HepG2 (cell line): ENCODE results near the gene ZBTB37. TPM values are rescaled to one million over a fixed set of nuclear protein-coding genes. Genes with fewer than 3 reads are reported as not detected.
A peak's percentile ranks its signal among the peaks of the same experiment; 100 is the strongest.

ENCODE experiments used
- FOXP4 ChIP-seq: sonication (generic); formaldehyde crosslinking; IDR thresholded peaks from 2 replicates; pipeline ENCODE4 v1.4.0; 2020; ENCODE audit warnings: missing genetic modification reagents
- HNF4G ChIP-seq, 2 experiments: sonication (generic) in 1 of 2; formaldehyde crosslinking in 1 of 2; IDR thresholded peaks; 2 replicates each; pipeline versions ENCODE4 v1.4.0 to v1.6.1; 2011 to 2020; ENCODE audit warnings: borderline replicate concordance in 2 of 2, low read depth in 2 of 2, mild to moderate bottlenecking in 2 of 2, low read length in 1 of 2, missing genetic modification reagents in 1 of 2, moderate library complexity in 1 of 2
- LCORL ChIP-seq, 2 experiments: fragments of 450-650 bp in 1 of 2; sonication (generic) in 1 of 2; formaldehyde crosslinking in 1 of 2; IDR thresholded peaks; 2 replicates each; pipeline versions ENCODE4 v1.5.0 to v1.6.1; 2017 to 2020; ENCODE audit warnings: antibody characterized with exemption in 1 of 2, missing genetic modification reagents in 1 of 2
- MAFF ChIP-seq: IDR thresholded peaks from 2 replicates; pipeline ENCODE4 v1.6.1; 2011; ENCODE audit warnings: low read depth, low read length, improper control_type of control experiment
- POLR2AphosphoS5 ChIP-seq: IDR thresholded peaks from 2 replicates; pipeline ENCODE4 v1.6.1; 2012; ENCODE audit warnings: low read depth, low read length
- POLR2G ChIP-seq: fragments of 200-400 bp; formaldehyde crosslinking; IDR thresholded peaks from 2 replicates; pipeline ENCODE4 v1.6.1; 2018; ENCODE audit warnings: mild to moderate bottlenecking, low read depth, low read length, moderate library complexity
- TBX3 ChIP-seq: fragments of 450-650 bp; IDR thresholded peaks from 2 replicates; pipeline ENCODE4 v1.6.1; 2017; ENCODE audit warnings: antibody characterized with exemption, mild to moderate bottlenecking, inconsistent platforms, borderline replicate concordance
- ZIK1 ChIP-seq: sonication (generic); formaldehyde crosslinking; IDR thresholded peaks from 2 replicates; pipeline ENCODE4 v1.5.0; 2020; ENCODE audit warnings: mild to moderate bottlenecking, low read depth, missing genetic modification reagents, borderline replicate concordance
- ZNF12 ChIP-seq: sonication (generic); formaldehyde crosslinking; IDR thresholded peaks from 2 replicates; pipeline ENCODE4 v1.5.0; 2020; ENCODE audit warnings: missing genetic modification reagents
- ZNF768 ChIP-seq: sonication (generic); formaldehyde crosslinking; IDR thresholded peaks from 2 replicates; pipeline ENCODE4 v1.4.0; 2020; ENCODE audit warnings: missing genetic modification reagents
- ZNF770 ChIP-seq: sonication (generic); formaldehyde crosslinking; IDR thresholded peaks from 2 replicates; pipeline ENCODE4 v1.5.0; 2020; ENCODE audit warnings: mild to moderate bottlenecking, missing genetic modification reagents
- polyA plus RNA-seq, 8 experiments: library from polyadenylated mRNA; depleted of rRNA in 3 of 8; stranded (reverse) in 7 of 8; unstranded in 1 of 8; fragments of >200 nt; fragmentation: Illumina TruSeq in 4 of 8; extraction: Trizol in 4 of 8; gene quantifications; 2 replicates each; pipeline versions ENCODE4 v1.2.1 to v1.2.3, GENCODE V29; 2011 to 2016; ENCODE audit warnings: low read depth in 4 of 8, missing spikeins in 1 of 8, mixed read lengths in 1 of 8; ENCODE audit not compliant: insufficient read depth in 1 of 8
- total RNA-seq, 5 experiments: library from RNA; depleted of rRNA; stranded (reverse); fragments of >200 nt; fragmentation: Illumina TruSeq; extraction: Trizol; gene quantifications; 2 replicates each; pipeline ENCODE4 v1.2.3, GENCODE V29; 2016; ENCODE audit warnings: low read depth in 1 of 5
- TF ChIP-seq, protein P1 (sequence below): sonication (generic); formaldehyde crosslinking; IDR thresholded peaks from 2 replicates; pipeline ENCODE4 v1.5.0; 2020; ENCODE audit warnings: mild to moderate bottlenecking, missing genetic modification reagents, borderline replicate concordance
- TF ChIP-seq, protein P2 (sequence below): sonication (generic); formaldehyde crosslinking; IDR thresholded peaks from 2 replicates; pipeline ENCODE4 v1.8.1; 2023; ENCODE audit warnings: mild to moderate bottlenecking, missing genetic modification reagents

Gene ZBTB37
- total and polyA plus RNA-seq, 2 of the 13 experiments (the other 11 are each of a cell fraction or from before 2014, with no cell fraction given) = 2.6 to 7.7 TPM

DNA sequence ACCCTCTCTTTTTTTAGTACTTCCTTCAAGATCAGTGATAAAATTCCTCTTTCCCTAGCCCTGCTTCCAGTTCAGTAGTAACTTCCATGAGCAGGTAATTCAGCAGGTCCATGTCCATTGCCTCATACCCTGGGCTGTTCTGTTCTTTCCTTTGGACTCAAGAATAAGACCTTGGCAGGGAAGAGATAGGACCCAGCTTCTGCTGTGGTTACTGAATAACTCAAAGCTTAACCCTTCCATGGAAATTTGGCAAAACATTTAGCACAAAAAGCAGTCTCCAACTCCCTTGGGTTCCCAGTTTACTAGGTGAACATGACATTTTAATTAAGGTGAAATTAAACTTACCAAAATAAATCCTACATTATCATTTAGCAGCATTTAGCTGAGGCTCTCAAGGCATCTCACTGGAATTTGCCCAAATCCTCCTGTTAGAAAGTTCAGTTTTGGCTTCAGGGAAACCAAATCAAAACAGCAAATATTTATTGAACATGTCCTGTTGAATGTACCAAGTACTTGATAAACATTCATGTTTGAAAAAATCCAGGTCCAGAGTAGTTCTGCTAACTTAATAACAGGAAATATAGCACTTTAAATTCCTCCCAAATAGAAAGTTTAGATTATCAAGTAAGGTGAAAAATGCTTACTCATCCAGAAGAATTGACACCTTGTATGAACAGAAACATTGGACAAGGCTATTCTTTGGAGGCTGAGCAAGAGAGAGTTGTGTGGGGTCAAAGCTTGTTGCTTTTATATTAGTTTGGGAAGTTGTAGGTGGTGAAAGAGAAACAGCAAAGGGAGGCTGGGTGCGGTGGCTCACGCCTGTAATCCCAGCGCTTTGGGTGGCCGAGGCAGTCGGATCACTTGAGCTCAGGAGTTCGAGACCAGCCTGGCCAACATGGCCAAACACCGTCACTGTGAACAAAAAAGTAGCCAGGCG lies 57.4 kb downstream of the ZBTB37 start (continued):
- TF ChIP-seq TBX3 = 0 out of 2 replicates have a peak, but pooled peaks have one; percentile 9
- TF ChIP-seq ZNF770 (CRISPR knock-in tag) = peak; percentile 56
- TF ChIP-seq HNF4G (IDR thresholded peaks at IDR 0.05; ENCODE audit: borderline replicate concordance, low read depth, low read length) = 0 out of 2 replicates have a peak, but pooled peaks have one; percentile 26
- TF ChIP-seq HNF4G (CRISPR knock-in tag; IDR thresholded peaks at IDR 0.05; ENCODE audit: borderline replicate concordance, low read depth) = no peak
- TF ChIP-seq LCORL (IDR thresholded peaks at IDR 0.05) = no peak
- peak; percentile 16; the same call in 1 of the 2 replicates for TF ChIP-seq LCORL (CRISPR knock-in tag; IDR thresholded peaks at IDR 0.05)
- TF ChIP-seq, protein P1, sequence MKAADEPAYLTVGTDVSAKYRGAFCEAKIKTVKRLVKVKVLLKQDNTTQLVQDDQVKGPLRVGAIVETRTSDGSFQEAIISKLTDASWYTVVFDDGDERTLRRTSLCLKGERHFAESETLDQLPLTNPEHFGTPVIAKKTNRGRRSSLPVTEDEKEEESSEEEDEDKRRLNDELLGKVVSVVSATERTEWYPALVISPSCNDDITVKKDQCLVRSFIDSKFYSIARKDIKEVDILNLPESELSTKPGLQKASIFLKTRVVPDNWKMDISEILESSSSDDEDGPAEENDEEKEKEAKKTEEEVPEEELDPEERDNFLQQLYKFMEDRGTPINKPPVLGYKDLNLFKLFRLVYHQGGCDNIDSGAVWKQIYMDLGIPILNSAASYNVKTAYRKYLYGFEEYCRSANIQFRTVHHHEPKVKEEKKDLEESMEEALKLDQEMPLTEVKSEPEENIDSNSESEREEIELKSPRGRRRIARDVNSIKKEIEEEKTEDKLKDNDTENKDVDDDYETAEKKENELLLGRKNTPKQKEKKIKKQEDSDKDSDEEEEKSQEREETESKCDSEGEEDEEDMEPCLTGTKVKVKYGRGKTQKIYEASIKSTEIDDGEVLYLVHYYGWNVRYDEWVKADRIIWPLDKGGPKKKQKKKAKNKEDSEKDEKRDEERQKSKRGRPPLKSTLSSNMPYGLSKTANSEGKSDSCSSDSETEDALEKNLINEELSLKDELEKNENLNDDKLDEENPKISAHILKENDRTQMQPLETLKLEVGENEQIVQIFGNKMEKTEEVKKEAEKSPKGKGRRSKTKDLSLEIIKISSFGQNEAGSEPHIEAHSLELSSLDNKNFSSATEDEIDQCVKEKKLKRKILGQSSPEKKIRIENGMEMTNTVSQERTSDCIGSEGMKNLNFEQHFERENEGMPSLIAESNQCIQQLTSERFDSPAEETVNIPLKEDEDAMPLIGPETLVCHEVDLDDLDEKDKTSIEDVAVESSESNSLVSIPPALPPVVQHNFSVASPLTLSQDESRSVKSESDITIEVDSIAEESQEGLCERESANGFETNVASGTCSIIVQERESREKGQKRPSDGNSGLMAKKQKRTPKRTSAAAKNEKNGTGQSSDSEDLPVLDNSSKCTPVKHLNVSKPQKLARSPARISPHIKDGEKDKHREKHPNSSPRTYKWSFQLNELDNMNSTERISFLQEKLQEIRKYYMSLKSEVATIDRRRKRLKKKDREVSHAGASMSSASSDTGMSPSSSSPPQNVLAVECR = peak; percentile 20; the same call in 1 of the 2 replicates
- TF ChIP-seq POLR2AphosphoS5 = peak; percentile 67; the same call in 1 of the 2 replicates
- no peak for TF ChIP-seq ZIK1
- TF ChIP-seq POLR2G = peak; percentile 45; the same call in 1 of the 2 replicates
- peak; percentile 70 for TF ChIP-seq MAFF
- peak; percentile 44; the same call in 1 of the 2 replicates for TF ChIP-seq FOXP4
- peak; percentile 12; the same call in 1 of the 2 replicates for TF ChIP-seq ZNF768 (CRISPR knock-in tag)
- peak; percentile 43; the same call in 1 of the 2 replicates for TF ChIP-seq ZNF12 (CRISPR knock-in tag)
- TF ChIP-seq, protein P2, sequence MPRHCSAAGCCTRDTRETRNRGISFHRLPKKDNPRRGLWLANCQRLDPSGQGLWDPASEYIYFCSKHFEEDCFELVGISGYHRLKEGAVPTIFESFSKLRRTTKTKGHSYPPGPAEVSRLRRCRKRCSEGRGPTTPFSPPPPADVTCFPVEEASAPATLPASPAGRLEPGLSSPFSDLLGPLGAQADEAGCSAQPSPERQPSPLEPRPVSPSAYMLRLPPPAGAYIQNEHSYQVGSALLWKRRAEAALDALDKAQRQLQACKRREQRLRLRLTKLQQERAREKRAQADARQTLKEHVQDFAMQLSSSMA (CRISPR knock-in tag) = no peak
